ENCODE results near the gene TINAGL1. TPM values are rescaled to one million over a fixed set of nuclear protein-coding genes. Genes with fewer than 3 reads are reported as not detected.
A peak's percentile ranks its signal among the peaks of the same experiment; 100 is the strongest.

TINAGL1 gene
- total RNA-seq, 1 experiment from 2014 or later, result 162 TPM

GRCh38 chr1:31548534-31548906 is 27.8 kb upstream of the TINAGL1 start:
- no TSS peak for BruUV-seq (replicated peaks)
- peak overlapping the region; percentile 79 for H3K4me2 ChIP-seq
- ChIA-PET CTCF (interaction anchor here (1.0 to 1.5 kb wide), 7 partner anchors 28 to 363 kb away, joined by 3 to 6 read pairs (median 4); no protein-coding TSS in a partner anchor), POLR2A (ENCODE audit: unreplicated experiment) (interaction anchor here (0.6 kb wide), 2 partner anchors 14 to 33 kb away, joined by 4 to 5 read pairs; no protein-coding TSS in a partner anchor)
- no peaks in the 10 kb centered on the region for H3K79me2 ChIP-seq (ENCODE audit: low read depth)
- H3K36me3 ChIP-seq (ENCODE audit: low read depth), result no peaks in the 10 kb centered on the region
- intact Hi-C loops (cut with micrococcal nuclease; ENCODE audit: unreplicated experiment), result loop anchor here (1.0 to 2.0 kb wide), 3 partner anchors 71 to 252 kb away; partner anchors contain the start of genes SNRNP40 and ZCCHC17
- peaks cover 25% of the 10 kb centered on the region for H3F3A ChIP-seq (ENCODE audit: insufficient read depth, low read depth)
- H3K4me3 ChIP-seq, result no peak overlapping the region
- H3K27ac ChIP-seq, result no peak overlapping the region
- no peak overlapping the region for H2AFZ ChIP-seq
- TF ChIP-seq CTCF (conservative IDR thresholded peaks at IDR 0.05) (no peak), EZH2 (IDR thresholded peaks at IDR 0.05; ENCODE audit: low read depth) (no peak)
- no peaks in the 10 kb centered on the region for H3K9me3 ChIP-seq (ENCODE audit: insufficient read depth, low read depth)
- DNase-seq, result no peak
- no peaks in the 10 kb centered on the region for H4K20me1 ChIP-seq (ENCODE audit: insufficient read depth)
- peaks cover 27% of the 10 kb centered on the region for H3K4me1 ChIP-seq (replicated peaks; ENCODE audit: insufficient read depth)
- no peaks in the 10 kb centered on the region for H3K27me3 ChIP-seq (ENCODE audit: insufficient read depth, low read depth)
- H3K9me2 ChIP-seq (ENCODE audit: insufficient read depth), result no peaks in the 10 kb centered on the region

GRCh38 chr1:31548907-31549808 is 27.2 kb upstream of the TINAGL1 start:
- BruUV-seq (replicated peaks), result no TSS peak
- peaks cover 25% of the 10 kb centered on the region for H3F3A ChIP-seq (ENCODE audit: insufficient read depth, low read depth)
- H3K4me1 ChIP-seq (replicated peaks; ENCODE audit: insufficient read depth), result peaks cover 27% of the 10 kb centered on the region
- H3K36me3 ChIP-seq (ENCODE audit: low read depth), result no peaks in the 10 kb centered on the region
- CTCF ChIA-PET, result interaction anchor here (0.6 to 1.5 kb wide), 14 partner anchors 25 to 524 kb away, joined by 3 to 9 read pairs (median 4); no protein-coding TSS in a partner anchor
- H3K9me3 ChIP-seq (ENCODE audit: insufficient read depth, low read depth), result no peaks in the 10 kb centered on the region
- H3K4me2 ChIP-seq, result peak overlapping the region; percentile 79
- POLR2A ChIA-PET (ENCODE audit: unreplicated experiment), result interaction anchor here (0.5 to 0.6 kb wide), 5 partner anchors 13 to 86 kb away, joined by 3 to 9 read pairs (median 5); no protein-coding TSS in a partner anchor
- H3K9me2 ChIP-seq (ENCODE audit: insufficient read depth), result no peaks in the 10 kb centered on the region
- H3K4me3 ChIP-seq, result peak overlapping the region; percentile 51
- H4K20me1 ChIP-seq (ENCODE audit: insufficient read depth), result no peaks in the 10 kb centered on the region
- peak overlapping the region; percentile 72 for H2AFZ ChIP-seq
- H3K79me2 ChIP-seq (ENCODE audit: low read depth), result no peaks in the 10 kb centered on the region
- peak overlapping the region; percentile 45 for H3K27ac ChIP-seq
- no peaks in the 10 kb centered on the region for H3K27me3 ChIP-seq (ENCODE audit: insufficient read depth, low read depth)
- intact Hi-C loops (cut with micrococcal nuclease; ENCODE audit: unreplicated experiment), result loop anchor here (1.0 to 2.0 kb wide), 9 partner anchors 45 to 364 kb away; partner anchors contain the start of genes SERINC2, SNRNP40 and ZCCHC17
- no peak for TF ChIP-seq EZH2 (IDR thresholded peaks at IDR 0.05; ENCODE audit: low read depth)
- peak; percentile 100 for TF ChIP-seq CTCF (conservative IDR thresholded peaks at IDR 0.05)
- peak; percentile 93 for DNase-seq

- Histone ChIP-seq H3F3A (ENCODE audit: insufficient read depth, low read depth) (peaks cover 25% of the 10 kb centered on the region), H3K9me2 (ENCODE audit: insufficient read depth) (no peaks in the 10 kb centered on the region), H3K79me2 (ENCODE audit: low read depth) (no peaks in the 10 kb centered on the region), H4K20me1 (ENCODE audit: insufficient read depth) (no peaks in the 10 kb centered on the region), H3K36me3 (ENCODE audit: low read depth) (no peaks in the 10 kb centered on the region), H3K4me1 (replicated peaks; ENCODE audit: insufficient read depth) (peaks cover 27% of the 10 kb centered on the region), H3K4me2 (peak overlapping the region; percentile 79), H3K4me3 (peak overlapping the region; percentile 51), H3K27ac (peak overlapping the region; percentile 45), H3K9me3 (ENCODE audit: insufficient read depth, low read depth) (no peaks in the 10 kb centered on the region), H2AFZ (peak overlapping the region; percentile 72), H3K27me3 (ENCODE audit: insufficient read depth, low read depth) (no peaks in the 10 kb centered on the region)
- TF ChIP-seq EZH2 (IDR thresholded peaks at IDR 0.05; ENCODE audit: low read depth), result no peak
- TF ChIP-seq CTCF (conservative IDR thresholded peaks at IDR 0.05), result no peak
- POLR2A ChIA-PET (ENCODE audit: unreplicated experiment), result interaction anchor here (0.6 kb wide), 2 partner anchors 13 to 176 kb away, joined by 5 to 9 read pairs; no protein-coding TSS in a partner anchor
- intact Hi-C loops (cut with micrococcal nuclease; ENCODE audit: unreplicated experiment), result loop anchor here (1.0 to 2.0 kb wide), 7 partner anchors 44 to 365 kb away; partner anchors contain the start of genes SERINC2, SNRNP40 and ZCCHC17
- BruUV-seq (replicated peaks), result no TSS peak
- CTCF ChIA-PET, result interaction anchor here (0.6 to 1.5 kb wide), 7 partner anchors 30 to 525 kb away, joined by 3 to 9 read pairs (median 5); no protein-coding TSS in a partner anchor
- peak in 1 of 2 experiments; percentile 84 for DNase-seq
Observed at GRCh38 chr1:31549809-31550620, 26.3 kb upstream of the TINAGL1 start.
